ENCODE data around the gene ARFIP2. TPM values are rescaled to one million over a fixed set of nuclear protein-coding genes. Genes with fewer than 3 reads are reported as not detected.
A peak's percentile ranks its signal among the peaks of the same experiment; 100 is the strongest.

ARFIP2 gene
- total RNA-seq, 1 donor from 2014 or later: 55.2 TPM

DNA sequence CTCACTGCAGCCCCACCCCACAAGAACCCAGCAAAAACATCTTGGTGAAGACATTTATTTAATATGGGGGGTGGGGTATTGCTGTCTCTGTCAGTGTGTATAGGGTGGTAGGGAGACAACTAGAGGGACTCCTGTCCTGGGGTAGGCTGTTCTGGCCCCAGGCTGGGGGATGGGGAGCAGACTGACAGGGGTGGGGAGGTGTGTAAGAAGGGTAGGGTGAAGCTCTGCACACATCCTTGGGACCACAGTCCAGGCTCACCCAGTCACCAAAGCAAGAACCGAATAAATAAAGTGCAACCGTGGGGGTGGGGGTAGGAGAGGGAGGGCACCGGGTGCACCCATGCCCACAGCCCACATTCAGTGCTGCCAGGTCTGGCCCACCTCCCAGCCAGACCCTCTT lies 32.6 kb downstream of the ARFIP2 start:
- TF ChIP-seq, protein P1, sequence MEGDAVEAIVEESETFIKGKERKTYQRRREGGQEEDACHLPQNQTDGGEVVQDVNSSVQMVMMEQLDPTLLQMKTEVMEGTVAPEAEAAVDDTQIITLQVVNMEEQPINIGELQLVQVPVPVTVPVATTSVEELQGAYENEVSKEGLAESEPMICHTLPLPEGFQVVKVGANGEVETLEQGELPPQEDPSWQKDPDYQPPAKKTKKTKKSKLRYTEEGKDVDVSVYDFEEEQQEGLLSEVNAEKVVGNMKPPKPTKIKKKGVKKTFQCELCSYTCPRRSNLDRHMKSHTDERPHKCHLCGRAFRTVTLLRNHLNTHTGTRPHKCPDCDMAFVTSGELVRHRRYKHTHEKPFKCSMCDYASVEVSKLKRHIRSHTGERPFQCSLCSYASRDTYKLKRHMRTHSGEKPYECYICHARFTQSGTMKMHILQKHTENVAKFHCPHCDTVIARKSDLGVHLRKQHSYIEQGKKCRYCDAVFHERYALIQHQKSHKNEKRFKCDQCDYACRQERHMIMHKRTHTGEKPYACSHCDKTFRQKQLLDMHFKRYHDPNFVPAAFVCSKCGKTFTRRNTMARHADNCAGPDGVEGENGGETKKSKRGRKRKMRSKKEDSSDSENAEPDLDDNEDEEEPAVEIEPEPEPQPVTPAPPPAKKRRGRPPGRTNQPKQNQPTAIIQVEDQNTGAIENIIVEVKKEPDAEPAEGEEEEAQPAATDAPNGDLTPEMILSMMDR (conservative IDR thresholded peaks at IDR 0.05; ENCODE audit: low read depth, low read length): no peak
- no peak for DNase-seq (ENCODE audit: low read depth)
- H3K4me3 ChIP-seq (ENCODE audit: low read depth, low read length): no peak overlapping the region

DNA sequence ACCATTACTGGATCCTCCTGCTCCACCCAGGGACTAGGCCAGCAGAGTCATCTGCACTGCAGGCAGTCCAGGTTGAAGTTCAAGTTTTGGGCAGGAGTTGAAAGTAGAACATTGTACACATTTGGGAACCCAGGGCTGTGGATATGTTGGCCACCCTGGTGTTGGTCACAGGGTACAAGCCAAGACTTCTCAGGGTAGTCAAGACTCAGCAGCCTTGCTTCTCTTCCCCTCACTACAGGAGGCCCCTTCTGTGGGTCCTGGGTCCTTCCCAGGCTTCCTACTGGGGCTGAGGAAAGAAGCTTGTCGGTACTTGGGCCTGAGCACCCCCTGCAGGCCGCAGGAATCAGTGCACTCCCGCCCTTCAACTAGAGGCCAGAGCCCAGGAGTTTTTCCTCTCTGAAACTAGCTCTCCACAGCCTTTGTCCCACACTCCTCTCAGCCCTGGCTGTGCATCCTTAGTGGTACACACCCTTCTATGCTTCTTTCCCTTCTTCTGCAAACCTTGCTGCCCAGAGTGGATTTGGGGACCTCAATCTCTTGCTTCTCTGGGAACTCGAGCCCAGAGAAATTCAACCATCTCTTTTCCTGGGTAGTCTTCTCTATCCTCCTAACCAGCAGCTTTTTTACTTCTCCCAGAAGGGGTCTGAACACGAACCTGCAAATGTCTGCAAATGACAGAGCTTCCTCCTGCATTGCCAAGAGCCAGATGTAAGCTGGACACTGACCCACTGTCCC lies 37.7 kb downstream of the ARFIP2 start:
- no peak overlapping the region for H3K4me3 ChIP-seq (ENCODE audit: low read depth, low read length)
- no peak for DNase-seq (ENCODE audit: low read depth)
- TF ChIP-seq, protein P1 (conservative IDR thresholded peaks at IDR 0.05; ENCODE audit: low read depth, low read length): peak; percentile 90

DNA sequence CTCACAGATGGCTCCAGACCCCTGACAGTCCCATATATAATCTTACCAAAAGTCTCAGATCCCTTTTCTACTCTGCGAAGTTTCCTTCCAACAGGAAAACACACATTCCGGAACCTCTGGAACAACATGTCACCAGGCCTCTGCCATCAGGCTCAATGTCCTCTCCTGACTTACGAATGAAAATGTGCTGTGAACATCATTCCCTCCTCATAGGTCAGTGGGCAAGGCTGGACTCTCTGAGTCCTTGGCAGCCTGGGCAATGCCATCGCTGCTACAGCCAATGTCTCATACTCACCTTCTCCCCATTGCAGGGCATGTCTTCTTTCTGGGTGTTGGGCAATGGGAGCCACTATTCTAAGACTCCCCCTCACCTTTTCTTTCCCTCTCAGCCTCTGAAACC lies 38.7 kb downstream of the ARFIP2 start:
- DNase-seq (ENCODE audit: low read depth): no peak

DNA sequence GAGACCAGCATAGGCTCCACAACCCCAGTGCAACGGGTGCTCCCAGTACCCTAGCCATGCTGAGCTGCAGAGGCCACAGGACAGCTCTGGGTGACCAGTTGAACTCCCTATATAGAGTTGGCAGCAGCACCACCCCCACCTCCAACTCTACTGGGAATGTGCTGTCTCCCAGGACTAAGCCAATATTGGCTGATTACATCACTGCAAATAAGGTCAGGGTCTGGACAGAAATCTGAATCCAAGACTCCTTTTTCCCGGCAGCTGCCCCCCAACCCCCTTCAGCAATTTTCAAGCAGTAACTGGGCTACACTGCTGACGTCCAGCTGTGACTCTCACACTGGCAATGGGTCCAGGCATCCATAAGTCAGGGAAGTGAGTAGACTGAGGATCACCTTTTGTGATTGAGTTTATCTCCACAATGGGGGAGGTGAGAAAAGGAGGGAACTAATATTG lies 40.2 kb downstream of the ARFIP2 start, which contains the start of gene HPX:
HPX (minus strand) TSS at position 82 of the 453 bp plus-strand sequence; CDS start at position 58, 24 bp downstream.
- no peak for DNase-seq (ENCODE audit: low read depth)
- TF ChIP-seq, protein P1 (conservative IDR thresholded peaks at IDR 0.05; ENCODE audit: low read depth, low read length): no peak
- H3K4me3 ChIP-seq (ENCODE audit: low read depth, low read length): no peak within 1 kb of the TSS

More for the DNA sequence above, 38.7 kb downstream of the ARFIP2 start:
- TF ChIP-seq, protein P1 (conservative IDR thresholded peaks at IDR 0.05; ENCODE audit: low read depth, low read length): no peak
- H3K4me3 ChIP-seq (ENCODE audit: low read depth, low read length): no peak overlapping the region

DNA sequence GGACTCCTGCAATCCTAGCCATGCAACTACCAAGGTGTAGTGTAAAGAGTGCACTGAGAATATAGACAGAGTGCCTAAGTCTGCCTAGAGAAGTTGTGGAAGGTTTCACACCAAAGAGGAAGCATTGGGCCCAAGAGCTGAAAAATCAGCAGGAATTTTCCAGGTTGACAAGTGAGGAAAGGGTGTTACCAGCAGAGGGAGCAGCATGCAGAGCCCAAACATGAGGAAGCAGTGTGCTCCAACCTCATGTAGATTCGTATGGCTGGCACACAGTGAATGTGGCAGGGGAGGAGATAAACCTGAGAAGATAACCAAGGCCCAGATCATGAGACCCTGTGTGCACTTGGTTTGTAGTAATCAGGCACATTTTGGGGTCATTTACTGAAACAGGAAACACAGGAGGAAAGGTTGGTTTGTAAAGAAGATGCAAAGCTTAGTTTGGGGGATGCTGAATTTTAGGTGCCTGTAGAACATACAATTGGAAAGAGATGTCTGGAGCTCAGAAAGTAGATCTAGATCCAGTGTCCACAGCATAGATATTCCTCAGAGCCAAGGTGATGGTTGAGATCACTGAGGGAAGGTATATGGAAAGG lies 42.1 kb downstream of the ARFIP2 start:
- TF ChIP-seq, protein P1 (conservative IDR thresholded peaks at IDR 0.05; ENCODE audit: low read depth, low read length): peak; percentile 90
- DNase-seq (ENCODE audit: low read depth): no peak
- no peak overlapping the region for H3K4me3 ChIP-seq (ENCODE audit: low read depth, low read length)

DNA sequence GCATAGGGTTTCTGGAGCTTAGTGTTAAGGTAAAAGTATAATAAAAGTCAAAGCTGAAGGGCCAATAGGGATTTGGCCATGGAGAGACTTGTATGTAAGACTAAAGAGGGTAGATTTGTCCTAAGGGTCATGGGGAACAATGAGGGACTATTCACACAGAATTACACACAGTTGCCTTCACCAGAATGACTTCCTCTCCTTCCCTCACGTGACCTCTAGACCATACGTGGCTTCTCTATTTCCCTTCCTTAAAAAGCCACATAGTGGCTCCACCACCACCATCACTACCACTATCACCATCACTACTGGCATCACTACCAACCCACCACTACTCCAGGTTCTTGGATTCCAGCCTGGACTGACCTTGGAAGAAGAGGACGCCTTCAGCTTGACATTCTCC lies 43.1 kb downstream of the ARFIP2 start:
- no peak for DNase-seq (ENCODE audit: low read depth)
- no peak overlapping the region for H3K4me3 ChIP-seq (ENCODE audit: low read depth, low read length)
- TF ChIP-seq, protein P1 (conservative IDR thresholded peaks at IDR 0.05; ENCODE audit: low read depth, low read length): no peak
